Measurements from ENCODE around the gene ADCY4.

ADCY4 gene

GRCh38 chr14:24338843-24339242, 4.0 kb upstream of the ADCY4 start:
- no peak overlapping the region for H3K27ac Mint-ChIP-seq
- no peaks in the 10 kb centered on the region for H3K9me3 Mint-ChIP-seq
- peak overlapping the region; percentile 70 for H3K4me3 Mint-ChIP-seq
- H3K36me3 Mint-ChIP-seq (ENCODE audit: low read depth), result no peaks in the 10 kb centered on the region
- no peak for DNase-seq
- peaks cover 99% of the 10 kb centered on the region for H3K27me3 Mint-ChIP-seq (ENCODE audit: low read depth, poor library complexity)
- peaks cover 53% of the 10 kb centered on the region for H3K4me1 Mint-ChIP-seq
- TF ChIP-seq CTCF (IDR thresholded peaks at IDR 0.05), result no peak

- no peak overlapping the region for H3K27ac Mint-ChIP-seq
- no peak for DNase-seq
- H3K4me3 Mint-ChIP-seq, result no peak overlapping the region
- no peak for TF ChIP-seq CTCF (IDR thresholded peaks at IDR 0.05)
- peaks cover 100% of the 10 kb centered on the region for H3K27me3 Mint-ChIP-seq (ENCODE audit: low read depth, poor library complexity)
- no peaks in the 10 kb centered on the region for H3K9me3 Mint-ChIP-seq
- H3K36me3 Mint-ChIP-seq (ENCODE audit: low read depth), result no peaks in the 10 kb centered on the region
- peaks cover 56% of the 10 kb centered on the region for H3K4me1 Mint-ChIP-seq
Observed at GRCh38 chr14:24337824-24338175, 2.9 kb upstream of the ADCY4 start.

- Mint-ChIP-seq H3K4me3 (peak overlapping the region; percentile 55), H3K27me3 (ENCODE audit: low read depth, poor library complexity) (peaks cover 100% of the 10 kb centered on the region), H3K9me3 (no peaks in the 10 kb centered on the region), H3K4me1 (peaks cover 61% of the 10 kb centered on the region), H3K36me3 (ENCODE audit: low read depth) (no peaks in the 10 kb centered on the region), H3K27ac (no peak overlapping the region)
- TF ChIP-seq CTCF (IDR thresholded peaks at IDR 0.05), result no peak
- DNase-seq, result no peak
Observed at GRCh38 chr14:24337144-24337823, 2.4 kb upstream of the ADCY4 start.

GRCh38 chr14:24335461-24336171, 745 bp upstream of the ADCY4 start:
- Mint-ChIP-seq H3K27me3 (ENCODE audit: low read depth, poor library complexity) (peaks cover 95% of the 10 kb centered on the region), H3K4me3 (peak overlapping the region; percentile 78), H3K27ac (no peak overlapping the region), H3K4me1 (peaks cover 68% of the 10 kb centered on the region), H3K9me3 (no peaks in the 10 kb centered on the region), H3K36me3 (ENCODE audit: low read depth) (no peaks in the 10 kb centered on the region)
- TF ChIP-seq CTCF (IDR thresholded peaks at IDR 0.05), result no peak
- peak; percentile 36 for DNase-seq

GRCh38 chr14:24332268-24332993, 2.4 kb downstream of the ADCY4 start:
- peaks cover 8% of the 10 kb centered on the region for H3K9me3 Mint-ChIP-seq
- H3K4me1 Mint-ChIP-seq, result peaks cover 50% of the 10 kb centered on the region
- peak; percentile 71 for DNase-seq
- TF ChIP-seq CTCF (IDR thresholded peaks at IDR 0.05), result peak; percentile 64
- peak overlapping the region; percentile 78 for H3K4me3 Mint-ChIP-seq
- H3K27ac Mint-ChIP-seq, result no peak overlapping the region
- H3K27me3 Mint-ChIP-seq (ENCODE audit: low read depth, poor library complexity), result peaks cover 83% of the 10 kb centered on the region
- H3K36me3 Mint-ChIP-seq (ENCODE audit: low read depth), result no peaks in the 10 kb centered on the region

Measured in nephron progenitor cell (in vitro differentiated cells).